Stimulated activated naive CD8-positive, alpha-beta T cell treated with anti-CD3 and anti-CD28 coated beads, Interleukin-15, amount 100 ng/mL, for 72 hours (primary cell): ENCODE results near the gene SLC7A9.
A peak's percentile ranks its signal among the peaks of the same experiment; 100 is the strongest.
"Not testable (repeated sequence)": the region's sequence is repeated elsewhere in the genome, so short reads cannot be mapped to it uniquely, and the experiment has no call there.

Source experiments
- ATAC-seq: fragments of 150-1000 bp; cut with Tn5 transposase; 2 replicates; pipeline ENCODE4 v1.10.0; 2021; ENCODE audit warnings: mild to moderate bottlenecking, moderate library complexity
- DNase-seq, 2 donors: peaks; one replicate each; pipeline ENCODE4 v3.0.0; 2021 to 2022
- H3K27ac Mint-ChIP-seq, 2 donors: one replicate each; pipeline ENCODE4 v1.8.0; 2022; ENCODE audit warnings: mild to moderate bottlenecking in 2 of 2, mixed read lengths in 2 of 2, moderate library complexity in 2 of 2
- H3K27me3 Mint-ChIP-seq: one replicate; pipeline ENCODE4 v1.8.0; 2022; ENCODE audit warnings: mixed read lengths
- H3K4me1 Mint-ChIP-seq: one replicate; pipeline ENCODE4 v1.8.0; 2022; ENCODE audit warnings: mild to moderate bottlenecking, mixed read lengths
- H3K4me3 Mint-ChIP-seq, 2 donors: one replicate each; pipeline ENCODE4 v1.8.0; 2022; ENCODE audit warnings: mild to moderate bottlenecking in 2 of 2, mixed read lengths in 2 of 2, moderate library complexity in 1 of 2
- H3K9me3 Mint-ChIP-seq, 2 donors: one replicate each; pipeline ENCODE4 v1.8.0; 2022; ENCODE audit warnings: mixed read lengths in 2 of 2

Gene SLC7A9

GRCh38 chr19:32890841-32891240 is 21.3 kb upstream of the SLC7A9 start:
- H3K9me3 Mint-ChIP-seq: peaks cover 21 to 23% of the 10 kb centered on the region in 2 donors
- H3K27me3 Mint-ChIP-seq: no peaks in the 10 kb centered on the region
- H3K27ac Mint-ChIP-seq: peak overlapping the region in 1 of 2 donors; percentile 35
- no peak for DNase-seq
- H3K4me1 Mint-ChIP-seq: peaks cover 8% of the 10 kb centered on the region
- no peak for ATAC-seq
- H3K4me3 Mint-ChIP-seq: no peak overlapping the region

GRCh38 chr19:32890326-32890725 is 20.8 kb upstream of the SLC7A9 start:
- no peaks in the 10 kb centered on the region for H3K27me3 Mint-ChIP-seq
- H3K4me1 Mint-ChIP-seq: peaks cover 5% of the 10 kb centered on the region
- H3K9me3 Mint-ChIP-seq: peaks cover 21 to 23% of the 10 kb centered on the region in 2 donors
- no peak overlapping the region for H3K27ac Mint-ChIP-seq
- no peak for ATAC-seq
- DNase-seq: no peak
- H3K4me3 Mint-ChIP-seq: no peak overlapping the region

- Mint-ChIP-seq H3K27me3 (no peaks in the 10 kb centered on the region), H3K4me3 (no peak overlapping the region), H3K4me1 (no peaks in the 10 kb centered on the region)
Measured at GRCh38 chr19:32889137-32889934, 19.8 kb upstream of the SLC7A9 start.

GRCh38 chr19:32887572-32888215 is 18.1 kb upstream of the SLC7A9 start:
- no peak for ATAC-seq
- Mint-ChIP-seq H3K27ac (no peak overlapping the region), H3K27me3 (no peaks in the 10 kb centered on the region), H3K4me1 (no peaks in the 10 kb centered on the region), H3K4me3 (no peak overlapping the region), H3K9me3 (peaks cover 10 to 12% of the 10 kb centered on the region in 2 donors)
- no peak for DNase-seq

More at GRCh38 chr19:32889137-32889934, 19.8 kb upstream of the SLC7A9 start:
- no peak overlapping the region for H3K27ac Mint-ChIP-seq
- peaks cover 21 to 23% of the 10 kb centered on the region in 2 donors for H3K9me3 Mint-ChIP-seq
- ATAC-seq (no peak), DNase-seq (no peak)

- H3K27ac Mint-ChIP-seq: peak overlapping the region in 1 of 2 donors; percentile 61
- H3K27me3 Mint-ChIP-seq: no peaks in the 10 kb centered on the region
- DNase-seq (no peak), ATAC-seq (no peak)
- H3K4me3 Mint-ChIP-seq: no peak overlapping the region
- H3K4me1 Mint-ChIP-seq: no peaks in the 10 kb centered on the region
- peaks cover 2 to 4% of the 10 kb centered on the region in 2 donors for H3K9me3 Mint-ChIP-seq
Measured at GRCh38 chr19:32886241-32886640, 16.7 kb upstream of the SLC7A9 start.

GRCh38 chr19:32885255-32885654 is 15.7 kb upstream of the SLC7A9 start:
- not testable (repeated sequence) for ATAC-seq, H3K27ac Mint-ChIP-seq

GRCh38 chr19:32881766-32882165 is 12.2 kb upstream of the SLC7A9 start:
- Mint-ChIP-seq H3K27ac (no peak overlapping the region), H3K4me3 (no peak overlapping the region), H3K9me3 (no peaks in the 10 kb centered on the region), H3K4me1 (no peaks in the 10 kb centered on the region), H3K27me3 (no peaks in the 10 kb centered on the region)
- ATAC-seq: no peak
- DNase-seq: no peak

More at GRCh38 chr19:32885255-32885654, 15.7 kb upstream of the SLC7A9 start:
- not testable (repeated sequence) for H3K9me3 Mint-ChIP-seq, H3K4me1 Mint-ChIP-seq, H3K4me3 Mint-ChIP-seq, DNase-seq, H3K27me3 Mint-ChIP-seq

- H3K9me3 Mint-ChIP-seq: no peaks in the 10 kb centered on the region
- ATAC-seq (no peak), DNase-seq (no peak)
- no peaks in the 10 kb centered on the region for H3K4me1 Mint-ChIP-seq
- no peak overlapping the region for H3K4me3 Mint-ChIP-seq
- H3K27me3 Mint-ChIP-seq: no peaks in the 10 kb centered on the region
- peak overlapping the region in 1 of 2 donors; percentile 52 for H3K27ac Mint-ChIP-seq
Measured at GRCh38 chr19:32880622-32881021, 11.1 kb upstream of the SLC7A9 start.

GRCh38 chr19:32879741-32880140 is 10.2 kb upstream of the SLC7A9 start:
- Mint-ChIP-seq H3K27me3 (no peaks in the 10 kb centered on the region), H3K9me3 (no peaks in the 10 kb centered on the region), H3K4me1 (no peaks in the 10 kb centered on the region), H3K27ac (peak overlapping the region in 1 of 2 donors; percentile 28), H3K4me3 (no peak overlapping the region)
- ATAC-seq (no peak), DNase-seq (no peak)

GRCh38 chr19:32878988-32879387 is 9.4 kb upstream of the SLC7A9 start:
- Mint-ChIP-seq H3K27ac (peak overlapping the region in 1 of 2 donors; percentile 48), H3K9me3 (no peaks in the 10 kb centered on the region), H3K4me1 (no peaks in the 10 kb centered on the region), H3K4me3 (no peak overlapping the region), H3K27me3 (no peaks in the 10 kb centered on the region)
- DNase-seq (no peak), ATAC-seq (no peak)

GRCh38 chr19:32877977-32878745 is 8.6 kb upstream of the SLC7A9 start:
- no peak overlapping the region for H3K27ac Mint-ChIP-seq
- H3K9me3 Mint-ChIP-seq: no peaks in the 10 kb centered on the region
- H3K4me3 Mint-ChIP-seq: no peak overlapping the region
- no peaks in the 10 kb centered on the region for H3K4me1 Mint-ChIP-seq
- H3K27me3 Mint-ChIP-seq: no peaks in the 10 kb centered on the region
- ATAC-seq: no peak
- DNase-seq: no peak

GRCh38 chr19:32877323-32877912 is 7.9 kb upstream of the SLC7A9 start:
- Mint-ChIP-seq H3K27me3 (no peaks in the 10 kb centered on the region), H3K9me3 (no peaks in the 10 kb centered on the region), H3K27ac (no peak overlapping the region), H3K4me3 (no peak overlapping the region), H3K4me1 (no peaks in the 10 kb centered on the region)
- no peak for DNase-seq
- no peak for ATAC-seq

- Mint-ChIP-seq H3K4me3 (no peak overlapping the region), H3K27ac (no peak overlapping the region), H3K9me3 (no peaks in the 10 kb centered on the region), H3K4me1 (no peaks in the 10 kb centered on the region), H3K27me3 (no peaks in the 10 kb centered on the region)
- DNase-seq: no peak
- ATAC-seq: no peak
Measured at GRCh38 chr19:32876919-32877285, 7.3 kb upstream of the SLC7A9 start.

- H3K4me3 Mint-ChIP-seq: no peak overlapping the region
- no peak for DNase-seq
Measured at GRCh38 chr19:32876236-32876918, 6.8 kb upstream of the SLC7A9 start.

GRCh38 chr19:32875428-32875827 is 5.9 kb upstream of the SLC7A9 start:
- Mint-ChIP-seq H3K27me3 (no peaks in the 10 kb centered on the region), H3K27ac (no peak overlapping the region), H3K4me1 (no peaks in the 10 kb centered on the region), H3K4me3 (no peak overlapping the region), H3K9me3 (no peaks in the 10 kb centered on the region)
- DNase-seq: no peak
- ATAC-seq: no peak

More at GRCh38 chr19:32876236-32876918, 6.8 kb upstream of the SLC7A9 start:
- no peak for ATAC-seq
- Mint-ChIP-seq H3K27ac (peak overlapping the region in 1 of 2 donors; percentile 30), H3K27me3 (no peaks in the 10 kb centered on the region), H3K9me3 (no peaks in the 10 kb centered on the region), H3K4me1 (no peaks in the 10 kb centered on the region)
